Breast epithelium (tissue), 4 donors: ENCODE measurements around the gene PPP1R2. TPM values are rescaled to one million over a fixed set of nuclear protein-coding genes. Genes with fewer than 3 reads are reported as not detected.

Source experiments
- DNase-seq, 2 donors: peaks; one replicate each; pipeline ENCODE4 v3.0.0-alpha.2; 2019; ENCODE audit warnings: low spot score in 2 of 2
- H3K27ac ChIP-seq, 2 donors: fragments of 200-600 bp; sonication (generic) in 1 of 2; one replicate each; pipeline ENCODE4 v1.5.1; 2016 to 2019; ENCODE audit warnings: mild to moderate bottlenecking in 1 of 2
- H3K27me3 ChIP-seq, 2 donors: fragments of 200-600 bp; sonication (generic) in 1 of 2; one replicate each; pipeline versions ENCODE4 v1.5.1 to v1.6.0; 2017 to 2019; ENCODE audit warnings: control low read depth in 1 of 2, mild to moderate bottlenecking in 1 of 2
- H3K36me3 ChIP-seq: fragments of 200-600 bp; one replicate; pipeline ENCODE4 v1.5.1; 2019
- H3K4me1 ChIP-seq, 2 donors: fragments of 200-600 bp; sonication (generic); one replicate each; pipeline ENCODE4 v1.5.1; 2016 to 2019; ENCODE audit warnings: control low read depth in 1 of 2
- H3K4me3 ChIP-seq, 3 donors: fragments of 200-600 bp; sonication (generic); 1 replicate in 2 of 3; 2 replicates in 1 of 3; pipeline ENCODE4 v1.5.1; 2016 to 2019; ENCODE audit warnings: mild to moderate bottlenecking in 3 of 3, moderate library complexity in 2 of 3
- H3K9me3 ChIP-seq, 2 donors: fragments of 200-600 bp; sonication (generic) in 1 of 2; one replicate each; pipeline ENCODE4 v1.5.1; 2016 to 2019; ENCODE audit warnings: control low read depth in 1 of 2
- CTCF ChIP-seq, 3 donors: fragments of 450-650 bp; IDR thresholded peaks; one replicate each; pipeline ENCODE4 v1.5.1; 2016 to 2017; ENCODE audit warnings: antibody characterized with exemption in 3 of 3, mild to moderate bottlenecking in 3 of 3, moderate library complexity in 3 of 3
- POLR2A ChIP-seq: fragments of 450-650 bp; IDR thresholded peaks from one replicate; pipeline ENCODE4 v1.6.1; 2016; ENCODE audit warnings: antibody characterized with exemption, mild to moderate bottlenecking, moderate library complexity
- POLR2AphosphoS5 ChIP-seq, 3 donors: sonication (generic); formaldehyde crosslinking; IDR thresholded peaks; one replicate each; pipeline ENCODE4 v1.6.1; 2017; ENCODE audit warnings: antibody characterized with exemption in 3 of 3
- intact Hi-C: fragments of 100-400 bp; cut with DNase I; formaldehyde crosslinking; loops from one replicate; pipeline ENCODE4 v1.15.1; 2023; ENCODE audit warnings: low total_unique reads
- total RNA-seq, 3 donors: library from RNA; depleted of rRNA; stranded (reverse); fragments of >200 nt; gene quantifications; one replicate each; pipeline ENCODE4 v1.1.0, GENCODE V29; 2016

The PPP1R2 gene
- total RNA-seq, 3 donors from 2014 or later, result 44.8 to 65.7 (median 61.6) TPM

GRCh38 chr3:195551381-195551978 is 8.4 kb upstream of the PPP1R2 start:
- no peak for TF ChIP-seq CTCF (IDR thresholded peaks at IDR 0.05)
- TF ChIP-seq POLR2AphosphoS5 (IDR thresholded peaks at IDR 0.05), result no peak
- TF ChIP-seq POLR2A, result no peak
- Histone ChIP-seq H3K9me3 (no peaks in the 10 kb centered on the region), H3K4me3 (no peak overlapping the region), H3K4me1 (peaks cover 0 to 10% of the 10 kb centered on the region in 2 donors), H3K36me3 (no peaks in the 10 kb centered on the region), H3K27ac (peak overlapping the region in 1 of 2 donors; percentile 38), H3K27me3 (no peaks in the 10 kb centered on the region)
- intact Hi-C loops, result no loop called here
- DNase-seq, result no peak

- no peak for DNase-seq
- TF ChIP-seq POLR2AphosphoS5 (IDR thresholded peaks at IDR 0.05) (no peak), CTCF (IDR thresholded peaks at IDR 0.05) (no peak)
- Histone ChIP-seq H3K4me1 (peaks cover 0 to 10% of the 10 kb centered on the region in 2 donors), H3K27me3 (no peaks in the 10 kb centered on the region), H3K27ac (no peak overlapping the region), H3K9me3 (no peaks in the 10 kb centered on the region), H3K36me3 (no peaks in the 10 kb centered on the region), H3K4me3 (no peak overlapping the region)
- intact Hi-C loops, result no loop called here
Observed at GRCh38 chr3:195550723-195551122, 7.6 kb upstream of the PPP1R2 start.

DNA sequence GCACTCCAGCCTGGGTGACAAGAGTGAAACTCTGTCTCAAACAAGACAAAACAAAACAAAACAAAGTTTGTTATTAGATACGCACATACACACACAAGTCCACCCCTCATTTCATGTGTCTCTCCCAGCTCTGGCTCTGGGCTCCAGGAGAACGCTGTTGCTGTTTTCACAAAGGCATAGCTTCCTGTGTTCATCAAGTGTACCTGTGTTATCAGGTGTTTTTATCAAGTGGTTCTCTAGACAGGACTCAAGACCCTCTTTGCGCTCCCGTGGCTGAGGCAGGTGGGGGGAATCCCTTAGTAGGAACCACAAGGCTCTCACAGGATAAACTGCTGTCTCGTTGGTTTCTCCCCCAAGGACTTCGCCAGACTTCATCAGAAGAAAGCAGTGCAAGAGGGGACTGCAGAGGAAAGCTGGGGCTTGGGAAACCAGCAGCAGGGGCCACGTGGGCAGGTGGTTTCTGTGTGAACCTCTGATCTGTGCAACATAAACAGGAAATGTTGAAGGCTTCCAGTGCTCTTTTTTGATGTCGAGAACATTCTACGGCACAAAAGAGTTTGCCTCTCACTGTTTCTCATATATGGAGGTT is 6.9 kb upstream of the PPP1R2 start:
- no peak for DNase-seq
- intact Hi-C loops, result no loop called here
- Histone ChIP-seq H3K27ac (no peak overlapping the region), H3K4me1 (peaks cover 0 to 10% of the 10 kb centered on the region in 2 donors), H3K27me3 (no peaks in the 10 kb centered on the region), H3K4me3 (no peak overlapping the region), H3K36me3 (no peaks in the 10 kb centered on the region), H3K9me3 (no peaks in the 10 kb centered on the region)
- TF ChIP-seq CTCF (IDR thresholded peaks at IDR 0.05) (no peak), POLR2A (no peak), POLR2AphosphoS5 (IDR thresholded peaks at IDR 0.05) (no peak)

DNA sequence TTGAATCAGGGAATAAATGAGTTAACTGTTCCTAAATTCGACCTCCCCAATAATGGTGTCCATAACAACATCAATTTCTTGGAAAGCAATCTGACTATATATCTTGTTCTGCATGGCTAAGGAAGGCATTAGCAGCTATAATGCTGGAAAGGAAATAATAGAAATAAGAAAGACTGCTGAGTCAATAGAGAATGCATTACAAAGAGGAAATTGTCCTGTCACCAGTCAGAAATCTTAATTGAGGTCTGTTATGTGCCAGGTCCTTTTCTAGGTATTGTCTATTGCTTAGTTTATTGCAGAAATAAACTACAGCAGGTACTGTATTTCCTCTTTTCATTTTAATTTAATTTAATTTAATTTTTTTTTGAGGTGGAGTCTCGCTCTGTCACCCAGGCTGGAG is 5.9 kb upstream of the PPP1R2 start:
- peaks cover 0 to 10% of the 10 kb centered on the region in 2 donors for H3K4me1 ChIP-seq

More for the DNA sequence above, 5.9 kb upstream of the PPP1R2 start:
- Histone ChIP-seq H3K9me3 (no peaks in the 10 kb centered on the region), H3K36me3 (no peaks in the 10 kb centered on the region), H3K27ac (no peak overlapping the region), H3K4me3 (no peak overlapping the region), H3K27me3 (no peaks in the 10 kb centered on the region)
- DNase-seq, result no peak
- intact Hi-C loops, result no loop called here
- no peak for TF ChIP-seq POLR2A
- TF ChIP-seq CTCF (IDR thresholded peaks at IDR 0.05), result no peak
- no peak for TF ChIP-seq POLR2AphosphoS5 (IDR thresholded peaks at IDR 0.05)
